Hematopoietic multipotent progenitor cell (in vitro differentiated cells): ENCODE results near the gene DHFR2. TPM values are rescaled to one million over a fixed set of nuclear protein-coding genes. Genes with fewer than 3 reads are reported as not detected.
A peak's percentile ranks its signal among the peaks of the same experiment; 100 is the strongest.
"Not testable (repeated sequence)": the region's sequence is repeated elsewhere in the genome, so short reads cannot be mapped to it uniquely, and the experiment has no call there.

Experiments used
- DNase-seq, 3 donors: peaks; one replicate each; pipeline ENCODE4 v3.0.0-alpha.2; 2011 to 2015; ENCODE audit warnings: low read depth in 2 of 3, low spot score in 2 of 3
- total RNA-seq: library from RNA; depleted of rRNA; stranded (reverse); fragments of >200 nt; gene quantifications from one replicate; pipeline ENCODE4 v1.2.3, GENCODE V29; 2012

The DHFR2 gene
- total RNA-seq, 1 donor = 1.6 TPM

DNA sequence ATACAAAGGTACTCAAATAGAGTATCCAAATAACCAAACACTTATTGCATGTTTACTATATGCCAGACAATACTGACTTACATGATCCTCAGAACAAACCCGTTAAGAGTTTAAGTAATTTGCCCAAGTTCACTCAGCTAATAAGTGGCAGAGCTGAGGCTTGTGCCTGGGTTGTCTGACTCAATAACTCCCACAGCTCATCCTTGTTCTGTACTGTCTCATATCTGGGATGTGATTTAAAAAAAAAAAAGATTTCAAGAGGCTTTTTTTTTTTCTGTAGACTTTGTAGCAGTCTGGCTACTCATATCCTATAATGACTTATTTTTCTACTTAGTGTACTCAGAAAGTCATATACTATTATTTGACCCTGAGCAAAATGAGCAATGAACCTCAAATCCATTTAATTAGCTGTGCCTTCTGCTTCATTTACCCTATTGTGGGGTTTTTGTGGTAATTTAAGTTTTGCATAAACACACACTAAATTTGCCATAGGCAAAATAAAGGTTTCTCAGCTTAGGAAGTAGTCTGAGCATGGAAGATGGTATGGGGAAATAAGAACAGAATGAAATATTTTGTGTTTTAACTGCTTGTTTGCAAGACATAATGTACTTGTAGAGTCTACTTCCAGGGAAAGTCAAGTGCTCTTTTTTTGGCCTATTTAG lies 3.2 kb upstream of the DHFR2 start:
- no peak for DNase-seq

- no peak for DNase-seq
Measured at GRCh38 chr3:94065122-94065521, 2.4 kb upstream of the DHFR2 start.

GRCh38 chr3:94064243-94064860 lies 1.6 kb upstream of the DHFR2 start:
- peak in 1 of 3 donors; percentile 27 for DNase-seq

DNA sequence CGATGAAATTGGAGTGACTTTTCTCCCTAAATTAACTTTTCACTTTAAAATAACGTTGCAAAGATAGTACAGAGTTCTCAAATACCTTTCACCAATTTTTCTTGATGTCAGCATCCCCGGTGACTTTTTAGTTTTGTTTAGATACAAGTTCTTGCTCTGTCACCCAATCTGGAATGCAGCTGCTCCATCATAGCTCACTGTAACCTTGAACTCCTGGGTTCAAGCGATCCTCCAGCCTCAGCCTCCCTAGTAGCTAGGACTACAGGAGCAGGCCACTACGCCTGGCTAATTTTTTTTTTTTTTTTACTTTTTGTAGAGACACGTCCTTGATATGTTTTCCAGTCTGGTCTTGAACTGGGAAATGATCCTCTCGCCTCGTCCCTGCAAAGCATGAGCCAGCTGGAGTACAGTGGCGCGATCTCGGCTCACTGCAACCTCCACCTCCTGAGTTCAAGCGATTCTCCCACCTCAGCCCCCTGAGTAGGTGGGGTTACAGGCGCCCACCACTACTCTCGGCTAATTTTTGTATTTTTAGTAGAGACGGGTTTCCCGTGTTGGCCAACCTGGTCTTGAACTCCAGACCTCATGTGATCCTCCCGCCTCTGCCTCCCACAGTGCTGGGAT lies 892 bp upstream of the DHFR2 start:
- no peak for DNase-seq

- DNase-seq = no peak
Measured at GRCh38 chr3:94061297-94061696, 1.4 kb downstream of the DHFR2 start.

DNA sequence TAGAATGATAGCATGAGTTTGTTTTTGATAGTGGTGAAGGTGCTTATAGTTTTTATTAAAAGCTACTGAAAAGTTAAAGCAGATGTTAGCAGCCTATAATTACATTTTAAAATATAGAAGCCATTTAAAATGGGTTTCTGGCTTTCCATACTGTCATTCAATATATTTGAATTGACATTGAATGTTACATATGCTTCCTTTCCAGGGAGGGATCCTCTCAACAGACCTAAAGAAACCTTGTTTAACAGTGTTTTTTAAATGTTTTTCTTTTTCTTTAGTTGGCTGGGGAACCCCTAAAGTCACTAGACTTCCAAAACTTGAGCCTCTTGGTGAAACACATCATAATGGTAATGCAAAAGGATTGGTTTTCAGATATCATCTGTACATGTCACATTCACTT lies 12.2 kb downstream of the DHFR2 start:
- DNase-seq = no peak

GRCh38 chr3:94049267-94049666 lies 13.4 kb downstream of the DHFR2 start:
- no peak for DNase-seq

DNA sequence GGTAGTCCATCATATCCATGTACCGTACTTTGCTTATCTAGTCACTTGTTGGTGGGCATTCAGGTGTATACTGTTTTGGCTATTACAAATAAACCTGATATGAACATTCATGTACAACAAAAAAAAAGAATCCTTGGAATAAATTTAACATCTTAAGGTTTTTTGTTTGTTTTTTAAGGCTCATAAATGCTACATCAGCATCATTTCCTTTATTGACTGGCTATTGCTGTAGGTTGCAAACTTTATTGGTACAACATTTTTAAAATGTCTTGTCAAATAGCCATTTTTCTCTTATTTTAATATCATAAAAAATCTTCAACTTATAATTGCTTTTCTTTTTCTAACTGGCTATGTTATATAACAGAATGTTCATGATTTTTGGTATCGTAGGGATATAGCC lies 16.2 kb downstream of the DHFR2 start:
- DNase-seq = no peak

DNA sequence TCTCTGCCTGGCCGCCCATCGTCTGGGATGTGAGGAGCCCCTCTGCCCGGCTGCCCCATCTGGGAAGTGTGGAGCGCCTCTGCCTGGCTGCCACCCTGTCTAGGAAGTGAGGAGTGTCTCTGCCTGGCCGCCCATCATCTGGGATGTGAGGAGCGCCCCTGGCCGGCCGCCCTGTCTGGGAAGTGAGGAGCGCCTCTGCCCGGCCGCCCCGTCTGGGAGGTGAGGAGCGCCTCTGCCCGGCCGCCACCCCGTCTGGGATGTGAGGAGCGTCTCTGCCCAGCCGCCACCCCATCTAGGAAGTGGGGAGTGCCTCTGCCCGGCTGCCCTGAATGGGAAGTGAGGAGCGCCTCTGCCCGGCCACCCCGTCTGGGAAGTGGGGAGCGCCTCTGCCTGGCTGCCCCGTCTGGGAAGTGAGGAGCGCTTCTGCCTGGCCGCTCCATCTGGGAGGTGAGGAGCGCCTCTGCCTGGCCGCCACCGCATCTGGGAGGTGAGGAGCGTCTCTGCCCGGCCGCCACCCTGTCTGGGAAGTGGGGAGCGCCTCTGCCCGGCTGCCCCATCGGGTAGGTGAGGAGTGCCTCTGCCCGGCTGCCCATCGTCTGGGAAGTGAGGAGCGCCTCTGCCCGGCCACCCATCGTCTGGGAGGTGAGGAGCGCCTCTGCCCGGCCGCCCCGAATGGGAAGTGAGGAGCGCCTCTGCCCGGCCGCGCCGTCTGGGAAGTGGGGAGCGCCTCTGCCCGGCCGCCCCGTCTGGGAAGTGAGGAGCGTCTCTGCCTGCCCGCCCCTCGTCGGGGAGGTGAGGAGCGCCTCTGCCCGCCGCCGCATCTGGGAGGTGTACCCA lies 18.4 kb downstream of the DHFR2 start:
- not testable (repeated sequence) for DNase-seq

DNA sequence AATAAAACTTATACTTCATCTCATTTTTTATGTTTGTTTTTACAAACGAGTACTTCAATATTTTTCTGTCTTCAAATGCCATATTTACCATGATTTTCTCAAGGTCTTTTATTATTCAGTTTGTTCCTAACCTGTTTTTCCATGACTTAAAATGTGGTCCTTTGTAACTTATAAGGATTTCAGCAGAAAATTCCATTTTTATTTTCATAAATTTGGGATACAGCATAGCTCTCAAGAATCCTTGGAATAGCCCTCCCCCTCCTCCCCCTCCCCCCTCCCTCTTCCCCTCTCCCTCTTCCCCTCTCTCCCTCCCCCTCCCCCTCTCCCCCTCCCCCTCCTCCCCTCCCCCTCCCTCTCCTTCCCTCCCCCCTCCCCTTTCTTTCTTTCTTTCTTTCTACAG lies 19.4 kb downstream of the DHFR2 start:
- DNase-seq = no peak

- peak in 2 of 3 donors; percentile 13 to 22 for DNase-seq
Measured at GRCh38 chr3:94036909-94037507, 25.7 kb downstream of the DHFR2 start.

- DNase-seq = no peak
Measured at GRCh38 chr3:94028093-94028837, 34.5 kb downstream of the DHFR2 start, which contains the start of gene STX19. Gene STX19 (minus strand): TSS chr3:94028597. CDS start chr3:94015269, 13,328 bp downstream.

DNA sequence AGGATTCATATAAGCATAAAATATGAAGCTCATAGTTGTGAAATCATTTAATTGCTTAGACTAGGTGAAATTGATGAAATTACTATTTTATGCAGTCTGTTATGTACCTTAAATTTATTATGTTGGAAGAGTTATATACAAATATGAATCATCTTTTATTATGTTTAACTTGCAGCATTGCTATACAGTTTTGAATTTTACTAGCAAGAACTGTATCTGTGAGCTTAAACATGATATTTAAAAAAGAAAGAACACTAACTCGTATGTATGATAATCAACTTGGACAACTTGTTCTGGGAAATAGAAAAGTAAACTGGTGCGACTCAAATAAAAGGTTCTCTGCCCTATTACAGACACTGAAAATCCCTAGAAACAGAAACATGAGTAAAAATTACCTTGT lies 36.1 kb downstream of the DHFR2 start:
- DNase-seq = no peak

DNA sequence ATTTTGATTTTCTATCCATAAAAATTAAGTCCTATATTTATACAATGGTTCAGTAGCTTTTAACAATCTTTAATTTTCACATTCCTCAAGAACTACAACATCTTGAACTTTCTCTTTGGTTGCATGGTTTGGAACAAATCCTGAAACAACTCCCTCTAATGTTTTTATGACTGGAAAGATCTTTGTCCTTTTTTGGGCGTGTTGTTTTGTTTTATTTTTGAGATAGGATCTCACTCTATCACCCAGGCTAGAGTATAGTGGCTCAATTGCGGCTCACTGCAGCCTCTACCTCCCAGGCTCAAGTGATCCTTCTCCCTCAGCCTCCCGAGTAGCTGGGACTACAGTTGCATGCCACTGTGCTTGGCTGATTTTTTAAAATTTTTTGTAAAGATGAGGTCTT lies 38.3 kb downstream of the DHFR2 start:
- no peak for DNase-seq

- no peak for DNase-seq
Measured at GRCh38 chr3:94020293-94020692, 42.4 kb downstream of the DHFR2 start.

GRCh38 chr3:94019659-94020058 lies 43.1 kb downstream of the DHFR2 start:
- DNase-seq = no peak

DNA sequence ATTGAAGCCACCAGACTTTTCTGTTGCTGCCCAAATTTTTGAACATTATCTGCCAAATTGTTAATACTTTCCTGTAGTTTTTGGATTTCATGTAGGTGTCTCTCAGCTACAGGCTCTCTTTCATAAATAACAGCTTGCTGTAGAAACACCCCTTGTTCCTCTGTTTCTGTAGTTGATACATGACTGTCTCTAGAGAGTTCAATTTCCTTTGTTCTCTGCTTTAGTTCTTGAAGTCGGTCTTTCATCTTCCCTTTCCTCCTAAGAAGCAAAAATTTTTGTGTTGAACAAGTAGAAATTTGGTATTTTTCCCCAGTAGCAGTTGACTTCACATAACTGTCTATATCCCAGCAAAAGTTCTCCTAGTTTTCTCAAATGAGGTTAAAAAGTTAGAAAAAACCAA lies 47.7 kb downstream of the DHFR2 start:
- no peak for DNase-seq

GRCh38 chr3:94012185-94012584 lies 50.5 kb downstream of the DHFR2 start:
- DNase-seq = no peak

DNA sequence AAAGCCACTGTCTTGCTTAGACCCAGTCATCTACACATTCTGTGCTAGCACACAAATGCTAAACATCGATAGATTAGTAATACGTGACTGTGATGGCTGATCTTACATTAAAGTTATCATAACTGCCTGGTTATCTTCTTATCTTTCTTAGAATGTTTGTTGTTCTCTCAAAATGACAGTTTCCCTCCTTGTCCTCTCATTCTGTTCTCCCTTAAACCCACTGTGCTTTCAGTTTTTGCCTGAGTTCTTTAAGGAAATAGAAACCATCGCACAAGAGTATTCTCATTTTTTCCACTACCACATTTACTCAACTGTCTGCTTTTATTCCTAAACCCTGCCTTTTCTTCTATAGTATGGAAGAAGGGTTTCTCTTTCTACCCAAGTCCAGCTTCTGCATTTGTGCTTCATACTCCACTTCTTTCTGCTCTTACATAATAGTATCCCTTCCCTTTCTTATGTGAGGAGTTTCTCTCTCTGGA lies 51.4 kb downstream of the DHFR2 start:
- DNase-seq = no peak

DNA sequence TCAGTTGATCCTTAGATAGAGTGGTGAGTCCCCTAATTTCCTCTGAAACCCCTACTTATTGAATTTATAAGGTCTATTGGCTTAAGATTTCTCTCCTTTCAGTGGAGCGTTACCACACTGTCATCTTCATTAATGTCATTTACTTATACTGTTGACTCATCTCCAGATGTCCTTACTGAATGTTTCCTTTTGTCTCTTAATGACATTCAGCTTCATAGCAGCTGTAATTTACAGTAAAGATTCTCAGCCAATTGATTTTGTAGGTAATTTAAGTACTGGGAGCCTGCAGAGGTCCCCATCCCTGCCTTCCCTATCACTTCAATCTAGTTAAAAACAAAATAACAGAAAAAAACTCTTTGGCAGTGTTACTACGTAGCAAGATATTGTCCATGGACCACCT lies 53.1 kb downstream of the DHFR2 start:
- no peak for DNase-seq
